Right lobe of liver (tissue), 6 donors: ENCODE data around the gene CACNA2D4. TPM values are rescaled to one million over a fixed set of nuclear protein-coding genes. Genes with fewer than 3 reads are reported as not detected.

Experiments
- ATAC-seq, 4 donors: fragments of 200-7000 bp; cut with Tn5 transposase; one replicate each; pipeline ENCODE4 v1.9.1; 2020; ENCODE audit warnings: mild to moderate bottlenecking in 4 of 4, moderate library complexity in 4 of 4
- DNase-seq, 3 donors: peaks; one replicate each; pipeline ENCODE4 v3.0.0-alpha.2; 2020
- H3K27ac ChIP-seq, 3 donors: fragments of 200-600 bp; one replicate each; pipeline ENCODE4 v1.8.0; 2022
- H3K27me3 ChIP-seq, 2 donors: fragments of 200-600 bp; one replicate each; pipeline ENCODE4 v1.8.0; 2022
- H3K36me3 ChIP-seq, 4 donors: fragments of 200-600 bp; sonication (generic) in 1 of 4; one replicate each; pipeline versions ENCODE4 v1.5.1 to v1.8.0; 2017 to 2022; ENCODE audit warnings: control low read depth in 1 of 4
- H3K4me1 ChIP-seq, 4 donors: fragments of 200-600 bp; sonication (generic) in 1 of 4; one replicate each; pipeline versions ENCODE4 v1.5.1 to v1.8.0; 2017 to 2022; ENCODE audit warnings: control low read depth in 1 of 4
- H3K4me3 ChIP-seq, 3 donors: fragments of 200-600 bp; one replicate each; pipeline ENCODE4 v1.8.0; 2022
- H3K9me3 ChIP-seq, 4 donors: fragments of 200-600 bp; sonication (generic) in 1 of 4; one replicate each; pipeline versions ENCODE4 v1.5.1 to v1.8.0; 2017 to 2022; ENCODE audit warnings: control low read depth in 1 of 4
- POLR2A ChIP-seq: fragments of 450-650 bp; IDR thresholded peaks from one replicate; pipeline ENCODE4 v1.6.1; 2017; ENCODE audit warnings: antibody characterized with exemption, mild to moderate bottlenecking
- WGBS: methylation state at CpG from one replicate; pipeline ENCODE4 v1.1.6; 2018; ENCODE audit warnings: low coverage, low lambda C conversion rate; ENCODE audit not compliant: insufficient coverage; ENCODE audit errors: missing lambda C conversion rate; 5-methylcytosine and 5-hydroxymethylcytosine counted together
- intact Hi-C, 2 donors: fragments of 100-400 bp; cut with DNase I; formaldehyde crosslinking; loops; one replicate each; pipeline versions ENCODE4 v1.11.2 to v1.14.1; 2022
- total RNA-seq, 6 experiments: library from RNA; depleted of rRNA in 2 of 6; stranded (reverse); fragments of >200 nt in 2 of 6; fragmentation: NEBNext Ultra II Directional in 3 of 6; extraction: Animal tissue kit (Norgen Biotek cat#: 25700) in 3 of 6; gene quantifications; one replicate each; pipeline versions ENCODE4 v1.1.0 to v1.2.4, GENCODE V29; 2016 to 2023
- TF ChIP-seq, protein P1 (sequence below), 4 donors: fragments of 200-600 bp in 3 of 4; fragments of 450-650 bp in 1 of 4; IDR thresholded peaks; one replicate each; pipeline versions ENCODE4 v1.5.1 to v1.8.0; 2016 to 2022; ENCODE audit warnings: antibody characterized with exemption in 4 of 4, mild to moderate bottlenecking in 2 of 4
- donor health status: DM: no; HTN: yes; CAD: no.
- donor health status: DM: no; HTN: no; CAD: no.
- donor health status: DM: no; HTN: no; CAD: no.
- donor health status: DM: no; HTN: yes; CAD: no.
- donor health status: DM: no; HTN: yes; CAD: no.

CACNA2D4 gene
- total RNA-seq, 6 experiments from 2014 or later, result 0.87 to 1.9 (median 0.96) TPM

- H3K9me3 ChIP-seq, result no peaks in the 10 kb centered on the region
- TF ChIP-seq POLR2A, result no peak
- TF ChIP-seq, protein P1, sequence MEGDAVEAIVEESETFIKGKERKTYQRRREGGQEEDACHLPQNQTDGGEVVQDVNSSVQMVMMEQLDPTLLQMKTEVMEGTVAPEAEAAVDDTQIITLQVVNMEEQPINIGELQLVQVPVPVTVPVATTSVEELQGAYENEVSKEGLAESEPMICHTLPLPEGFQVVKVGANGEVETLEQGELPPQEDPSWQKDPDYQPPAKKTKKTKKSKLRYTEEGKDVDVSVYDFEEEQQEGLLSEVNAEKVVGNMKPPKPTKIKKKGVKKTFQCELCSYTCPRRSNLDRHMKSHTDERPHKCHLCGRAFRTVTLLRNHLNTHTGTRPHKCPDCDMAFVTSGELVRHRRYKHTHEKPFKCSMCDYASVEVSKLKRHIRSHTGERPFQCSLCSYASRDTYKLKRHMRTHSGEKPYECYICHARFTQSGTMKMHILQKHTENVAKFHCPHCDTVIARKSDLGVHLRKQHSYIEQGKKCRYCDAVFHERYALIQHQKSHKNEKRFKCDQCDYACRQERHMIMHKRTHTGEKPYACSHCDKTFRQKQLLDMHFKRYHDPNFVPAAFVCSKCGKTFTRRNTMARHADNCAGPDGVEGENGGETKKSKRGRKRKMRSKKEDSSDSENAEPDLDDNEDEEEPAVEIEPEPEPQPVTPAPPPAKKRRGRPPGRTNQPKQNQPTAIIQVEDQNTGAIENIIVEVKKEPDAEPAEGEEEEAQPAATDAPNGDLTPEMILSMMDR (IDR thresholded peaks at IDR 0.05), result no peak
- no peak overlapping the region for H3K4me3 ChIP-seq
- WGBS, result no CpG with 5 or more reads among the region's 10 CpGs
- ATAC-seq, result no peak
- H3K36me3 ChIP-seq, result no peaks in the 10 kb centered on the region
- intact Hi-C loops, result no loop called here
- no peaks in the 10 kb centered on the region for H3K27me3 ChIP-seq
- no peaks in the 10 kb centered on the region for H3K4me1 ChIP-seq
- peak in 1 of 3 donors; percentile 37 for DNase-seq
- H3K27ac ChIP-seq, result no peak overlapping the region
Measured at GRCh38 chr12:1844223-1844622, 74.2 kb downstream of the CACNA2D4 start.

DNA sequence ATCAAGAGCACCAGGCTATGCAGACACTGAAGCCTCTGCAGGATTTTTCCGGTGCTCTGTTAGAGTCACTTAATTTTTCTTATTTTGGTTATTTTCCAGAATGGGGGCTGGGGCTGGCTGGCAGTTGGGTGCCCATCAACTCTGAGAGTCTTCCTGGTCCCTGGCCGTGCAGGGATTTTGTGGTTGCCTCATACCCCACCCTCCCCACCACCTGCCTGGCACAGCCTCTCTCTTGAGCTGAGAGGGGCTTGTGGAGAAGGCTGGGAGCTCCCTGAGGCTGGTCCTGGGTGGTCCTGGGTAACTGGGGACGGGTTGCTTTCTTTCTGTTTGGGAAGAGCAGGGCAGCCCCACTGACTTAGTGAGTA is 74.8 kb downstream of the CACNA2D4 start:
- ATAC-seq (no peak), DNase-seq (peak in 1 of 3 donors; percentile 33)
- TF ChIP-seq, protein P1 (IDR thresholded peaks at IDR 0.05), result no peak
- no peak for TF ChIP-seq POLR2A
- H3K27ac ChIP-seq, result no peak overlapping the region
- no peaks in the 10 kb centered on the region for H3K9me3 ChIP-seq
- H3K27me3 ChIP-seq, result no peaks in the 10 kb centered on the region
- no peaks in the 10 kb centered on the region for H3K36me3 ChIP-seq
- intact Hi-C loops, result no loop called here
- no peak overlapping the region for H3K4me3 ChIP-seq
- no peaks in the 10 kb centered on the region for H3K4me1 ChIP-seq
- WGBS, result 39% methylated on average over 3 of the region's 3 CpGs

DNA sequence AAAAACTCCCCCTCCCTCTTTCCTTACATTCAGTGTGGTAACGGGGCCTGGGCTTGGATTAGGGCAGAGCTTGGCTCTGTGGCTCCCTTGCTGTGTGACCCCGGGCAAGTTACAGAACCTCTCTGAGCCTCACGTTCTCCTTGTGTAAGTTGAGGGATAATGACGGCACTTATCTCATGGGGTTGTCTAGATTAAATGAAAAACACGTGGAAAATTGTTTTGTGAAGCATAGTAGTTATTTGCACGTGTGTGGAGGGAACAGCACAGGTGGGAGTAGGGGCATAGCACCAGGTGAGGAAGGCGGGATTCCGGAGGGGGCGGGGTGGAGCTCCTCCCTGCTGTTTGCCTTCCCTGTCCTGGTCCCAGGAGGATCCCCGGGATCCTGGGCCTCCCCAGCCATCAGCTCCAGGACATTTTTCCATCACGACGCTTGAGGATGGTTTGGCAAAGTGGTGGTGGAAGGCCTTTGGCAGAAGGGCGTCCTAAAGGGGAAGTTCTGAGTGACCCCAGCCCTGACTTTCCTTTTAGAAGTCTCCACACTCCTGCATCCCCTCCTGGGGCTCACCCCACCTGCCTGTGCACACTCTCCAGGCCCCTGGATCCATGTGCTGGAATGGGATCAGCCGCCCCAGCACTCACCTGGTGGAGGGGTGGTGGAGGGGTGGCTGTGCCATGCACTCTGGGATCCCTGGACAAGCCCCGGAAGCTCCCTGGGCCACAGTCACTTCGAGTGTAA is 75.4 kb downstream of the CACNA2D4 start:
- Histone ChIP-seq H3K4me3 (no peak overlapping the region), H3K9me3 (no peaks in the 10 kb centered on the region), H3K36me3 (no peaks in the 10 kb centered on the region), H3K27ac (no peak overlapping the region), H3K4me1 (no peaks in the 10 kb centered on the region), H3K27me3 (no peaks in the 10 kb centered on the region)
- intact Hi-C loops, result no loop called here
- TF ChIP-seq, protein P1 (IDR thresholded peaks at IDR 0.05), result no peak
- no peak for TF ChIP-seq POLR2A
- WGBS, result 69% methylated on average over 11 of the region's 16 CpGs
- peak in 2 of 3 donors; percentile 33 to 43 for DNase-seq
- ATAC-seq, result no peak

DNA sequence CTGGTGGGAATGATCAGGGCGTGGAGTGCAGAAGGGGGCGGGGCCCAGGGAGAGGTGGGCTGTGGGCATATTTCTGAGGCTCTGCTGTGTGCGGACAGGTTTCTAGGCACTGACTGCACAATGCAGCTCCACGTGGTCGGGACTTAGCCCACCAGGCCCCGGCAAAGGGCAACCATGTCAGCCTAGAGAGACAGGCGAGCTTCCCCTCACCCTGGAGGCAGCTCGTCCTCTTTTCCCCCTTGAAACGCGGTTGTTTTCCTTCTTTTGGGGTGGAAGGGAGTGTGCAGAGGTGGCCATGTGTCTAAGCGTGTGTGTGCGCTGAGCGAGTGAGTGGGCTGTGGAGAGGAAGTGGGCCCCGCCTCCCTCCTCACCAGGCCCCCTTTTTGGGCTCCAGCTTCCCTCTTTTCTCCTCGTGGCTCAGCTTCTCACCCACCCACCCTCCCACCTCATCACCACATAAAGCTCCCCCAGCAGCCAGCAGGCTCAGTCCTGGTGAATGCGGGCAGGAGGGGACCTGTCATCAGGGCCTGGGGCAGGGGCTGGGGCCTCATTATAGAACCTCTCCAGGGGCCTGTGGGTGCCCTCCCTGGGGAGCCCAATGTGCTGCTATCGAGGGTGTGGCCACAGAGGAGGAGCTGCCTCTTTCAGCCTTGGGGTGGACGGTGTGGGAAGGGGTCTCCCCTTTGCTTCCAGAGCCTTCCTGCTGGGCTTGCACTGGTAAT is 76.1 kb downstream of the CACNA2D4 start:
- Histone ChIP-seq H3K4me1 (no peaks in the 10 kb centered on the region), H3K36me3 (no peaks in the 10 kb centered on the region), H3K4me3 (no peak overlapping the region), H3K9me3 (no peaks in the 10 kb centered on the region), H3K27me3 (no peaks in the 10 kb centered on the region), H3K27ac (no peak overlapping the region)
- intact Hi-C loops, result no loop called here
- ATAC-seq (no peak), DNase-seq (peak in 2 of 3 donors; percentile 33 to 38)
- 52% methylated on average over 10 of the region's 18 CpGs for WGBS
- no peak for TF ChIP-seq POLR2A
- TF ChIP-seq, protein P1 (IDR thresholded peaks at IDR 0.05), result no peak
